ENCODE measurements around the gene ABCD4. TPM values are rescaled to one million over a fixed set of nuclear protein-coding genes. Genes with fewer than 3 reads are reported as not detected.
"Not testable (repeated sequence)": the region's sequence is repeated elsewhere in the genome, so short reads cannot be mapped to it uniquely, and the experiment has no call there.

Gene ABCD4
- total RNA-seq, 1 donor from 2014 or later: 28.7 TPM

GRCh38 chr14:74286736-74287135, 16.0 kb downstream of the ABCD4 start:
- H3K4me1 ChIP-seq (ENCODE audit: control insufficient read depth in 3 of 3, insufficient read depth in 3 of 3, low read length in 3 of 3): peaks cover 0 to 7% (median 4%) of the 10 kb centered on the region in 3 donors
- peaks cover 57 to 78% (median 74%) of the 10 kb centered on the region in 3 donors for H3K36me3 ChIP-seq (ENCODE audit: control insufficient read depth in 3 of 3, insufficient read depth in 3 of 3, low read length in 3 of 3)
- no peaks in the 10 kb centered on the region for H3K27me3 ChIP-seq (ENCODE audit: control insufficient read depth in 3 of 3, insufficient read depth in 3 of 3, low read length in 3 of 3)
- H3K4me3 ChIP-seq (ENCODE audit: low read length in 3 of 3): no peak overlapping the region
- no peak overlapping the region for H3K9ac ChIP-seq (ENCODE audit: low read depth in 1 of 3, low read length in 3 of 3)
- H3K9me3 ChIP-seq (ENCODE audit: control insufficient read depth in 3 of 3, low read length in 3 of 3): no peaks in the 10 kb centered on the region
- H3K27ac ChIP-seq (ENCODE audit: low read depth, low read length): no peak overlapping the region

GRCh38 chr14:74281069-74281468, 21.7 kb downstream of the ABCD4 start:
- Histone ChIP-seq H3K4me3 (ENCODE audit: low read length in 3 of 3) (no peak overlapping the region), H3K9ac (ENCODE audit: low read depth in 1 of 3, low read length in 3 of 3) (no peak overlapping the region), H3K36me3 (ENCODE audit: control insufficient read depth in 3 of 3, insufficient read depth in 3 of 3, low read length in 3 of 3) (peaks cover 18 to 32% (median 27%) of the 10 kb centered on the region in 3 donors), H3K4me1 (ENCODE audit: control insufficient read depth in 3 of 3, insufficient read depth in 3 of 3, low read length in 3 of 3) (no peaks in the 10 kb centered on the region), H3K27ac (ENCODE audit: low read depth, low read length) (no peak overlapping the region), H3K9me3 (ENCODE audit: control insufficient read depth in 3 of 3, low read length in 3 of 3) (no peaks in the 10 kb centered on the region), H3K27me3 (ENCODE audit: control insufficient read depth in 3 of 3, insufficient read depth in 3 of 3, low read length in 3 of 3) (no peaks in the 10 kb centered on the region)

GRCh38 chr14:74278080-74278479, 24.7 kb downstream of the ABCD4 start:
- Histone ChIP-seq H3K9ac (ENCODE audit: low read depth in 1 of 3, low read length in 3 of 3) (no peak overlapping the region), H3K9me3 (ENCODE audit: control insufficient read depth in 3 of 3, low read length in 3 of 3) (no peaks in the 10 kb centered on the region), H3K27me3 (ENCODE audit: control insufficient read depth in 3 of 3, insufficient read depth in 3 of 3, low read length in 3 of 3) (no peaks in the 10 kb centered on the region), H3K4me3 (ENCODE audit: low read length in 3 of 3) (no peak overlapping the region), H3K36me3 (ENCODE audit: control insufficient read depth in 3 of 3, insufficient read depth in 3 of 3, low read length in 3 of 3) (peaks cover 3 to 9% (median 6%) of the 10 kb centered on the region in 3 donors), H3K27ac (ENCODE audit: low read depth, low read length) (no peak overlapping the region), H3K4me1 (ENCODE audit: control insufficient read depth in 3 of 3, insufficient read depth in 3 of 3, low read length in 3 of 3) (peaks cover 0 to 4% (median 4%) of the 10 kb centered on the region in 3 donors)

GRCh38 chr14:74275241-74275841, 27.4 kb downstream of the ABCD4 start:
- Histone ChIP-seq H3K9ac (ENCODE audit: low read depth in 1 of 3, low read length in 3 of 3) (no peak overlapping the region), H3K9me3 (ENCODE audit: control insufficient read depth in 3 of 3, low read length in 3 of 3) (no peaks in the 10 kb centered on the region), H3K36me3 (ENCODE audit: control insufficient read depth in 3 of 3, insufficient read depth in 3 of 3, low read length in 3 of 3) (no peaks in the 10 kb centered on the region), H3K4me1 (ENCODE audit: control insufficient read depth in 3 of 3, insufficient read depth in 3 of 3, low read length in 3 of 3) (peaks cover 0 to 4% (median 4%) of the 10 kb centered on the region in 3 donors), H3K4me3 (ENCODE audit: low read length in 3 of 3) (no peak overlapping the region), H3K27me3 (ENCODE audit: control insufficient read depth in 3 of 3, insufficient read depth in 3 of 3, low read length in 3 of 3) (no peaks in the 10 kb centered on the region), H3K27ac (ENCODE audit: low read depth, low read length) (no peak overlapping the region)

GRCh38 chr14:74271365-74271764, 31.4 kb downstream of the ABCD4 start:
- Histone ChIP-seq H3K9ac (ENCODE audit: low read depth in 1 of 3, low read length in 3 of 3) (no peak overlapping the region), H3K4me1 (ENCODE audit: control insufficient read depth in 3 of 3, insufficient read depth in 3 of 3, low read length in 3 of 3) (peaks cover 0 to 4% (median 4%) of the 10 kb centered on the region in 3 donors), H3K36me3 (ENCODE audit: control insufficient read depth in 3 of 3, insufficient read depth in 3 of 3, low read length in 3 of 3) (no peaks in the 10 kb centered on the region), H3K27me3 (ENCODE audit: control insufficient read depth in 3 of 3, insufficient read depth in 3 of 3, low read length in 3 of 3) (no peaks in the 10 kb centered on the region), H3K9me3 (ENCODE audit: control insufficient read depth in 3 of 3, low read length in 3 of 3) (no peaks in the 10 kb centered on the region), H3K4me3 (ENCODE audit: low read length in 3 of 3) (no peak overlapping the region), H3K27ac (ENCODE audit: low read depth, low read length) (no peak overlapping the region)

GRCh38 chr14:74270382-74271177, 32.2 kb downstream of the ABCD4 start:
- H3K4me1 ChIP-seq (ENCODE audit: control insufficient read depth in 3 of 3, insufficient read depth in 3 of 3, low read length in 3 of 3); H3K27ac ChIP-seq (ENCODE audit: low read depth, low read length): not testable (repeated sequence)

GRCh38 chr14:74267588-74267987, 35.1 kb downstream of the ABCD4 start:
- Histone ChIP-seq H3K9me3 (ENCODE audit: control insufficient read depth in 3 of 3, low read length in 3 of 3) (no peaks in the 10 kb centered on the region), H3K4me1 (ENCODE audit: control insufficient read depth in 3 of 3, insufficient read depth in 3 of 3, low read length in 3 of 3) (no peaks in the 10 kb centered on the region), H3K27ac (ENCODE audit: low read depth, low read length) (no peak overlapping the region), H3K4me3 (ENCODE audit: low read length in 3 of 3) (no peak overlapping the region), H3K36me3 (ENCODE audit: control insufficient read depth in 3 of 3, insufficient read depth in 3 of 3, low read length in 3 of 3) (no peaks in the 10 kb centered on the region), H3K9ac (ENCODE audit: low read depth in 1 of 3, low read length in 3 of 3) (no peak overlapping the region), H3K27me3 (ENCODE audit: control insufficient read depth in 3 of 3, insufficient read depth in 3 of 3, low read length in 3 of 3) (no peaks in the 10 kb centered on the region)

More at GRCh38 chr14:74270382-74271177, 32.2 kb downstream of the ABCD4 start:
- not testable (repeated sequence) for H3K27me3 ChIP-seq (ENCODE audit: control insufficient read depth in 3 of 3, insufficient read depth in 3 of 3, low read length in 3 of 3); H3K9me3 ChIP-seq (ENCODE audit: control insufficient read depth in 3 of 3, low read length in 3 of 3); H3K36me3 ChIP-seq (ENCODE audit: control insufficient read depth in 3 of 3, insufficient read depth in 3 of 3, low read length in 3 of 3); H3K9ac ChIP-seq (ENCODE audit: low read depth in 1 of 3, low read length in 3 of 3); H3K4me3 ChIP-seq (ENCODE audit: low read length in 3 of 3)

- H3K36me3 ChIP-seq (ENCODE audit: control insufficient read depth in 3 of 3, insufficient read depth in 3 of 3, low read length in 3 of 3): no peaks in the 10 kb centered on the region
- no peak overlapping the region for H3K9ac ChIP-seq (ENCODE audit: low read depth in 1 of 3, low read length in 3 of 3)
- no peak overlapping the region for H3K4me3 ChIP-seq (ENCODE audit: low read length in 3 of 3)
- H3K4me1 ChIP-seq (ENCODE audit: control insufficient read depth in 3 of 3, insufficient read depth in 3 of 3, low read length in 3 of 3): no peaks in the 10 kb centered on the region
- no peaks in the 10 kb centered on the region for H3K27me3 ChIP-seq (ENCODE audit: control insufficient read depth in 3 of 3, insufficient read depth in 3 of 3, low read length in 3 of 3)
- no peaks in the 10 kb centered on the region for H3K9me3 ChIP-seq (ENCODE audit: control insufficient read depth in 3 of 3, low read length in 3 of 3)
- no peak overlapping the region for H3K27ac ChIP-seq (ENCODE audit: low read depth, low read length)
Observed at GRCh38 chr14:74265301-74265965, 37.3 kb downstream of the ABCD4 start.

- Histone ChIP-seq H3K4me3 (ENCODE audit: low read length in 3 of 3) (no peak overlapping the region), H3K9ac (ENCODE audit: low read depth in 1 of 3, low read length in 3 of 3) (no peak overlapping the region), H3K36me3 (ENCODE audit: control insufficient read depth in 3 of 3, insufficient read depth in 3 of 3, low read length in 3 of 3) (no peaks in the 10 kb centered on the region), H3K27me3 (ENCODE audit: control insufficient read depth in 3 of 3, insufficient read depth in 3 of 3, low read length in 3 of 3) (peaks cover 0 to 4% (median under 1%) of the 10 kb centered on the region in 3 donors), H3K4me1 (ENCODE audit: control insufficient read depth in 3 of 3, insufficient read depth in 3 of 3, low read length in 3 of 3) (no peaks in the 10 kb centered on the region), H3K27ac (ENCODE audit: low read depth, low read length) (no peak overlapping the region), H3K9me3 (ENCODE audit: control insufficient read depth in 3 of 3, low read length in 3 of 3) (no peaks in the 10 kb centered on the region)
Observed at GRCh38 chr14:74263921-74264320, 38.8 kb downstream of the ABCD4 start.

- Histone ChIP-seq H3K36me3 (ENCODE audit: control insufficient read depth in 3 of 3, insufficient read depth in 3 of 3, low read length in 3 of 3) (no peaks in the 10 kb centered on the region), H3K4me1 (ENCODE audit: control insufficient read depth in 3 of 3, insufficient read depth in 3 of 3, low read length in 3 of 3) (peaks cover 4 to 6% (median 5%) of the 10 kb centered on the region in 3 donors), H3K27ac (ENCODE audit: low read depth, low read length) (no peak overlapping the region), H3K9ac (ENCODE audit: low read depth in 1 of 3, low read length in 3 of 3) (no peak overlapping the region), H3K9me3 (ENCODE audit: control insufficient read depth in 3 of 3, low read length in 3 of 3) (no peaks in the 10 kb centered on the region), H3K4me3 (ENCODE audit: low read length in 3 of 3) (no peak overlapping the region), H3K27me3 (ENCODE audit: control insufficient read depth in 3 of 3, insufficient read depth in 3 of 3, low read length in 3 of 3) (peaks cover 3 to 11% (median 8%) of the 10 kb centered on the region in 3 donors)
Observed at GRCh38 chr14:74263181-74263580, 39.6 kb downstream of the ABCD4 start.
